Epithelial cell of esophagus (primary cell): ENCODE data around the gene SYT15.

Experiments
- DNase-seq: peaks from one replicate; pipeline ENCODE4 v3.0.0; 2010; ENCODE audit warnings: low read depth
- H3K4me3 ChIP-seq: 2 replicates; pipeline ENCODE4 v1.5.1; 2011; ENCODE audit warnings: mild to moderate bottlenecking, low read length, control low read depth
- TF ChIP-seq, protein P1 (sequence below): IDR thresholded peaks from 2 replicates; pipeline ENCODE4 v1.5.1; 2011; ENCODE audit warnings: low read depth, mild to moderate bottlenecking, low read length, control low read depth, inconsistent platforms; ENCODE audit not compliant: insufficient read depth; ENCODE audit errors: missing control alignments

The SYT15 gene

DNA sequence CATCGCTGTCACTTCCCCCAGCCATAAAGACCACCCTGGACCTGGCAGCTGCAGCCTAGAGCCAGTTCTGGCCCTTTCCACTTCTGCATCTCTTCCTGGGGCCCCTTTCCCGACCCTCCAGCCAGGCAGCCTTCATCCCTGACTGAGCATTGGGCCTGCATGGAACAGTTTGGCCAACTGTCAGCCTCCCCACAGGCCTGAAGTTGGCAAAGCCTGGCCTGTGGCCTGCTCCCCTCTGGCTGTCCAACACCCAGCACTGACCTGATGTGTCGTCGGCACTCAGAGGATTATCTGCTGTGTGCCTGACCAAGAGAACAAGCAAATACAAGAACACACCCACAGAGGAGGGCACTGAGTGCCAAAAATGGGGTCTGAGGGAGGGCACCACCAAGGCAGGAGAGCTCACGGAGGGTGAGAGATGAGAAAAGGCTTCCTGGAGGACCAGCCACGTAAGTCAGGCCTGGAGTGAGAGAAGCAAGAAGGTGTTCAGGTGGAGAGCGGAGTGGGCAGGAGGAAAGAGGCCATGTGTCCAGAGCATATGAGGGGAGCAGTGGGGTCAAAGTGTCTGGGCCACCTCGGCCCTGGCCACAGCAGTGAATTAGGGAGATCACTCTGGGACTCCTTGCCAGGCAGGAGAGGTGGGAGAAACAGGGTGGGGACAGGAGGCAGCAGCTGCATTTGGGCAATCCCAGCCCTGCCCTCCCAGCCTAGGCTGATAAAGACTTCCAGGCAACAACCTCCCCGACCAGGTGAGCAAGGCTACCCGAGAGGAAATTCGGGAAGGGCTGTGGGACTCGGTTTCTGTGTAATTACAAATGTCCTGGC, 27.0 kb upstream of the SYT15 start:
- TF ChIP-seq, protein P1, sequence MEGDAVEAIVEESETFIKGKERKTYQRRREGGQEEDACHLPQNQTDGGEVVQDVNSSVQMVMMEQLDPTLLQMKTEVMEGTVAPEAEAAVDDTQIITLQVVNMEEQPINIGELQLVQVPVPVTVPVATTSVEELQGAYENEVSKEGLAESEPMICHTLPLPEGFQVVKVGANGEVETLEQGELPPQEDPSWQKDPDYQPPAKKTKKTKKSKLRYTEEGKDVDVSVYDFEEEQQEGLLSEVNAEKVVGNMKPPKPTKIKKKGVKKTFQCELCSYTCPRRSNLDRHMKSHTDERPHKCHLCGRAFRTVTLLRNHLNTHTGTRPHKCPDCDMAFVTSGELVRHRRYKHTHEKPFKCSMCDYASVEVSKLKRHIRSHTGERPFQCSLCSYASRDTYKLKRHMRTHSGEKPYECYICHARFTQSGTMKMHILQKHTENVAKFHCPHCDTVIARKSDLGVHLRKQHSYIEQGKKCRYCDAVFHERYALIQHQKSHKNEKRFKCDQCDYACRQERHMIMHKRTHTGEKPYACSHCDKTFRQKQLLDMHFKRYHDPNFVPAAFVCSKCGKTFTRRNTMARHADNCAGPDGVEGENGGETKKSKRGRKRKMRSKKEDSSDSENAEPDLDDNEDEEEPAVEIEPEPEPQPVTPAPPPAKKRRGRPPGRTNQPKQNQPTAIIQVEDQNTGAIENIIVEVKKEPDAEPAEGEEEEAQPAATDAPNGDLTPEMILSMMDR, result no peak
- no peak for DNase-seq
- no peak overlapping the region for H3K4me3 ChIP-seq

DNA sequence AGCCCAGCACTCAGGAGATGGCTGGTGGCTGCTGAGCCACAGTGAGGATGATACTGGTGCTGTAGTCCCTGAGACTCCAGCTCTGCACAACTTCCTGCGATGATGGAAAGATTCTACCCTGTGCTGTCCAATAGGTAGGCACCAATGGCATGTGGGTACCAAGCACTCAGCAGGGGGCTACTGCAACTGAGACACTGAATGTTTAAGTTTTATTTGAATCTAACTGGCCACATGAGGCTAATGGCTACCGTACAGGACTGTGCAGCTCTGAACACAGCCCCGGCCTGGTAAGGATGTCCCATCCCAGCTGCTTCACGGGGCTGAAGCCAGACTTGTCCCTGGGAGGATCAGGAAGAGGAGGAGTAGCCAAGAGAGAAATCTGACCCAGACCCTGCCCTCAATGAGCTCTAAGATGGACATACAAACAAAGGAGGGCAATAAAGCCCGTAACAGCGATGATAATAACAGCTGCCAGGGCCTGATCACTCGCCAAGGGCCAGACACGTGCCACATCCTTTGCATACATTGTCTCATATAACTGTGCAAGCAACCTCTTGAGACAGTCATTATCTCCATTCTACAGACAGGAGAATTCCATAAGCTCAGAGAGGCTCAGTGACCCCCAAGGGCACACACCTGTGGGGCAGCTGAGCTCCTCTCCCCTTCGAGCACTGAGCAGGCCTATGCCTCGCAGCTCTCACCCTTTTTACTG, 26.2 kb upstream of the SYT15 start:
- TF ChIP-seq, protein P1, result no peak
- DNase-seq, result no peak
- no peak overlapping the region for H3K4me3 ChIP-seq

DNA sequence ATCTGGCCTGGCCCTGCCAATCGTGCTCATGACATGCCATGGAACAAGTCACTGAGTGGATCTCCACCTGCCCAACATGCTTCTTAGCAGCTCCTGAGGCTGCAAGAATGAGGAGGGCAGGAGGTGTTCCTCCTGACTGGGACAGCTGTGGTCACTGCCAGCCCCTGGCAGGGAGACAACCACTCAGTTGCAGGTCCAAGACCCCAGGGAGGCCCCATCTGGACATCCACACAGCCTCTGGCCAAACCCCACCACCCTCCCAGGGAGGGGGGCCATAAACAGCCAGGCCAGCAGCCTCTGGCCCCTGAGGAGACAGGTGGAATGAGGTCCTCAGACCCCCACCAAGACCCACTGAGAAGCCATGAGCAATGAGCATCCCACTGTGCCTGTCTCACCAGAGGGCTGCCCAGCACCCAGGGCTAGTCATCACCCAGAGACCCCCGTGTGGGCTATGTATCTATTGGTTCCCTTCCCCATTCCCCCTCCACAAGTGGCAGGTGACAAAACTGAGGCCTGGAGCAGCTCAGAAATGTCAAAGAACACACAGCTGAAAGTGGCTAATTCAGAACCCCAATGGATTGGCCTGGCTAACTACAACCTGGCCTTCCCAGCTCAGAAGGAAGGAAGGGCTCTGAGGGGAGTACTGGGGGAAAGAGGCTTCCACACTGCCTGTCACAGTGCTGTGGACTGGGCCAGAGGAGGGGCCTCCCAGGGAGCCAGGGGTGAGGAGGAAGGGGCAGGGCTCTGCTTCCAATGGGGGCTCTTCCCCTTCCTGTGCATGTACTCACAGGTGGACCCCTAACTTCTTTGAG, 25.5 kb upstream of the SYT15 start:
- DNase-seq, result no peak
- no peak overlapping the region for H3K4me3 ChIP-seq
- TF ChIP-seq, protein P1, result no peak

DNA sequence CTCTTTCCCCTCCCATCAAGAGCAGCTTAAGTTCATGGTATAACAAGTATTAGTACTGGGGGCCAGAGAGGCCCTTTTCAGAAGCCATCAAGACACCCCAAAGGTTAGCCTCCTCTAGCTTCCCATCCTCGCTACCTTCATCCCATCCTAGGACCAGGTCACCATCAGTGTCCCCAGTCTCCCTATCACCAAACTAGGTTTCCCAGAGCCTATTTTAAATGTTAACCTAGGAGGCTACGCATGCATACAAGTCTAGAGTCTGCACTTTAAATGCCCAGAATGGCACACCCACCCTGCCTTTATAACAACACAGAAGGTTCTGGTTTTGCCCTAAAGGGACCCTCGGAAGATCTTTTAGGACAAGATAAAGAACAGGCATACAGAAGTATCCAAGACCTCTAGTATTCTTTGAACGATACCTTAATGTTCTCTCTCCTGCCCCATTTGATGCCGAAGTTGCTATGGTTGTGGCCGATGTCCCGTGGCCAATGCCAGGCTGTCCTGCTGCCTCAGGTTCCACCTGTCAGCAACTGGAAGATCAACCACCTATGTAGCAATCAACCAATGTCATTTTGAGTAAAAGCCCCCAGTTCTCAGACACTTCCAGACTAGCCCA, 24.7 kb upstream of the SYT15 start:
- TF ChIP-seq, protein P1, result no peak
- no peak for DNase-seq
- no peak overlapping the region for H3K4me3 ChIP-seq

DNA sequence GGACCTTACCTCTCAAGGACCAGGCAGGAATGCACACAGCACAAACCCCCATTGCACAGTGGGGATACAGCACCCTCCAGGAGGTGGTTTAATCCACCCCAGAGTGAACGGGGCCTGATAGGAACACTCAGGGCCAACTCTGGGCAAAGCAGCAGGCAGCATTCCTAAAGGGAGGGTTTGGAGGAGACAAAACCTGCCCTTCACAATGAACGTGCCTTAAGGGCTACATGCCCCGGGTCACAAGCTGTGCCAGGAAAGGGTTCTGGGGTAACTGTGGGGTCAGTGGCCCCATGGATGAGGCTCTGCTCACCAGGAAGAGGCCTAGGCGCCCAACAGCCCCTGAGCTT, 23.6 kb upstream of the SYT15 start:
- DNase-seq, result no peak
- no peak overlapping the region for H3K4me3 ChIP-seq

More for the DNA sequence above, 23.6 kb upstream of the SYT15 start:
- TF ChIP-seq, protein P1, result no peak
